Measurements from ENCODE around the gene SLC8A1.

SLC8A1 gene

GRCh38 chr2:40189881-40190280 is 262.0 kb downstream of the SLC8A1 start:
- ATAC-seq, result no peak
- TF ChIP-seq ISL1 (CRISPR knock-in tag; IDR thresholded peaks at IDR 0.05), result no peak
- no peak for TF ChIP-seq PPARA (CRISPR knock-in tag; IDR thresholded peaks at IDR 0.05; ENCODE audit: borderline replicate concordance)
- TF ChIP-seq SNAI2 (CRISPR knock-in tag; IDR thresholded peaks at IDR 0.05), result no peak
- TF ChIP-seq PATZ1 (CRISPR knock-in tag; IDR thresholded peaks at IDR 0.05; ENCODE audit: borderline replicate concordance), result no peak
- TF ChIP-seq ZNF70 (CRISPR knock-in tag; IDR thresholded peaks at IDR 0.05), result no peak
- no peak for TF ChIP-seq ZNF8 (CRISPR knock-in tag; IDR thresholded peaks at IDR 0.05)
- no peak for TF ChIP-seq ESRRG (CRISPR knock-in tag; IDR thresholded peaks at IDR 0.05)
- no peak for TF ChIP-seq BACH2 (CRISPR knock-in tag; IDR thresholded peaks at IDR 0.05; ENCODE audit: borderline replicate concordance)
- no peak for TF ChIP-seq CREB5 (CRISPR knock-in tag; IDR thresholded peaks at IDR 0.05; ENCODE audit: low read depth)
- no peak for TF ChIP-seq ZNF565 (CRISPR knock-in tag; conservative IDR thresholded peaks at IDR 0.05; ENCODE audit: low read depth)
- TF ChIP-seq OSR1 (CRISPR knock-in tag; IDR thresholded peaks at IDR 0.05), result no peak
- TF ChIP-seq POU6F1 (CRISPR knock-in tag; IDR thresholded peaks at IDR 0.05; ENCODE audit: borderline replicate concordance, low read depth), result no peak
- no peak for TF ChIP-seq ARNTL (CRISPR knock-in tag; IDR thresholded peaks at IDR 0.05; ENCODE audit: borderline replicate concordance, low read depth)
- no peak for TF ChIP-seq ZFP30 (CRISPR knock-in tag; IDR thresholded peaks at IDR 0.05)

GRCh38 chr2:40187054-40187453 is 264.8 kb downstream of the SLC8A1 start:
- ATAC-seq, result no peak
- no peak for TF ChIP-seq TOX (CRISPR knock-in tag; IDR thresholded peaks at IDR 0.05; ENCODE audit: borderline replicate concordance)
- no peak for TF ChIP-seq SNAI2 (CRISPR knock-in tag; IDR thresholded peaks at IDR 0.05)
- no peak for TF ChIP-seq BACH2 (CRISPR knock-in tag; IDR thresholded peaks at IDR 0.05; ENCODE audit: borderline replicate concordance)
- no peak for TF ChIP-seq PPARA (CRISPR knock-in tag; IDR thresholded peaks at IDR 0.05; ENCODE audit: borderline replicate concordance)

GRCh38 chr2:40184551-40184950 is 267.3 kb downstream of the SLC8A1 start:
- TF ChIP-seq TOX (CRISPR knock-in tag; IDR thresholded peaks at IDR 0.05; ENCODE audit: borderline replicate concordance) (no peak), CSDC2 (CRISPR knock-in tag; IDR thresholded peaks at IDR 0.05) (no peak), ZNF565 (CRISPR knock-in tag; conservative IDR thresholded peaks at IDR 0.05; ENCODE audit: low read depth) (no peak), ZNF8 (CRISPR knock-in tag; IDR thresholded peaks at IDR 0.05) (no peak), BACH2 (CRISPR knock-in tag; IDR thresholded peaks at IDR 0.05; ENCODE audit: borderline replicate concordance) (no peak), CREB5 (CRISPR knock-in tag; IDR thresholded peaks at IDR 0.05; ENCODE audit: low read depth) (no peak), POU6F1 (CRISPR knock-in tag; IDR thresholded peaks at IDR 0.05; ENCODE audit: borderline replicate concordance, low read depth) (no peak), GLIS3 (CRISPR knock-in tag; IDR thresholded peaks at IDR 0.05) (no peak), ZFP3 (CRISPR knock-in tag; IDR thresholded peaks at IDR 0.05) (no peak), ZC3H10 (CRISPR knock-in tag; IDR thresholded peaks at IDR 0.05) (no peak)
- TF ChIP-seq, protein P1, sequence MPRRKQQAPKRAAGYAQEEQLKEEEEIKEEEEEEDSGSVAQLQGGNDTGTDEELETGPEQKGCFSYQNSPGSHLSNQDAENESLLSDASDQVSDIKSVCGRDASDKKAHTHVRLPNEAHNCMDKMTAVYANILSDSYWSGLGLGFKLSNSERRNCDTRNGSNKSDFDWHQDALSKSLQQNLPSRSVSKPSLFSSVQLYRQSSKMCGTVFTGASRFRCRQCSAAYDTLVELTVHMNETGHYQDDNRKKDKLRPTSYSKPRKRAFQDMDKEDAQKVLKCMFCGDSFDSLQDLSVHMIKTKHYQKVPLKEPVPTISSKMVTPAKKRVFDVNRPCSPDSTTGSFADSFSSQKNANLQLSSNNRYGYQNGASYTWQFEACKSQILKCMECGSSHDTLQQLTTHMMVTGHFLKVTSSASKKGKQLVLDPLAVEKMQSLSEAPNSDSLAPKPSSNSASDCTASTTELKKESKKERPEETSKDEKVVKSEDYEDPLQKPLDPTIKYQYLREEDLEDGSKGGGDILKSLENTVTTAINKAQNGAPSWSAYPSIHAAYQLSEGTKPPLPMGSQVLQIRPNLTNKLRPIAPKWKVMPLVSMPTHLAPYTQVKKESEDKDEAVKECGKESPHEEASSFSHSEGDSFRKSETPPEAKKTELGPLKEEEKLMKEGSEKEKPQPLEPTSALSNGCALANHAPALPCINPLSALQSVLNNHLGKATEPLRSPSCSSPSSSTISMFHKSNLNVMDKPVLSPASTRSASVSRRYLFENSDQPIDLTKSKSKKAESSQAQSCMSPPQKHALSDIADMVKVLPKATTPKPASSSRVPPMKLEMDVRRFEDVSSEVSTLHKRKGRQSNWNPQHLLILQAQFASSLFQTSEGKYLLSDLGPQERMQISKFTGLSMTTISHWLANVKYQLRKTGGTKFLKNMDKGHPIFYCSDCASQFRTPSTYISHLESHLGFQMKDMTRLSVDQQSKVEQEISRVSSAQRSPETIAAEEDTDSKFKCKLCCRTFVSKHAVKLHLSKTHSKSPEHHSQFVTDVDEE (CRISPR knock-in tag; IDR thresholded peaks at IDR 0.05), result no peak
- ATAC-seq, result no peak

All from SK-N-SH treated with all-trans-retinoic acid at 6 μM for 48 hours (cell line).